K562 (cell line): Measurements from ENCODE around the gene TAPBPL. TPM values are rescaled to one million over a fixed set of nuclear protein-coding genes. Genes with fewer than 3 reads are reported as not detected.

Source experiments
- ATF2 ChIP-seq: sonication (generic); formaldehyde crosslinking; IDR thresholded peaks from 2 replicates; pipeline ENCODE4 v1.8.1; 2022; ENCODE audit warnings: missing genetic modification reagents
- GATAD2A ChIP-seq: fragments of 450-650 bp; IDR thresholded peaks from 2 replicates; pipeline ENCODE4 v1.6.1; 2017
- LEF1 ChIP-seq: fragments of 450-650 bp; IDR thresholded peaks from 2 replicates; pipeline ENCODE4 v1.6.1; 2016; ENCODE audit warnings: mild to moderate bottlenecking
- MYNN ChIP-seq, 2 experiments: sonication (generic); formaldehyde crosslinking in 1 of 2; IDR thresholded peaks; 2 replicates each; pipeline versions ENCODE4 v1.5.0 to v1.6.1; 2016 to 2020; ENCODE audit warnings: antibody characterized with exemption in 1 of 2, missing genetic modification reagents in 1 of 2
- NR0B1 ChIP-seq: fragments of 450-650 bp; IDR thresholded peaks from one replicate; pipeline ENCODE4 v1.6.1; 2018; ENCODE audit warnings: mild to moderate bottlenecking, moderate library complexity; ENCODE audit not compliant: partially characterized antibody
- POLR2AphosphoS2 ChIP-seq: IDR thresholded peaks from 2 replicates; pipeline ENCODE4 v1.6.1; 2012; ENCODE audit warnings: low read length, improper control_type of control experiment
- PRPF4 ChIP-seq: fragments of 200-400 bp; formaldehyde crosslinking; IDR thresholded peaks from one replicate; pipeline ENCODE4 v1.6.1; 2017; ENCODE audit warnings: low read length, low read depth, mild to moderate bottlenecking; ENCODE audit not compliant: insufficient read depth, poor library complexity, severe bottlenecking
- RBFOX2 ChIP-seq: fragments of 200-400 bp; formaldehyde crosslinking; IDR thresholded peaks from 2 replicates; pipeline ENCODE4 v1.6.1; 2017; ENCODE audit warnings: low read depth, mild to moderate bottlenecking, low read length, moderate library complexity
- SREBF1 ChIP-seq: fragments of 150-350 bp; IDR thresholded peaks from 2 replicates; pipeline ENCODE4 v1.6.1; 2014; ENCODE audit warnings: antibody characterized with exemption, low read depth, low read length, borderline replicate concordance
- U2AF1 ChIP-seq: fragments of 200-400 bp; formaldehyde crosslinking; optimal IDR thresholded peaks from 2 replicates; pipeline ENCODE3; 2017; ENCODE audit warnings: mild to moderate bottlenecking, low read depth, low read length, moderate library complexity
- ZNF282 ChIP-seq: sonication (generic); formaldehyde crosslinking; IDR thresholded peaks from 2 replicates; pipeline ENCODE4 v1.8.1; 2023; ENCODE audit warnings: missing genetic modification reagents
- ZNF695 ChIP-seq: fragments of 450-650 bp; formaldehyde crosslinking; IDR thresholded peaks from 2 replicates; pipeline ENCODE4 v1.4.0; 2020; ENCODE audit warnings: mild to moderate bottlenecking, moderate library complexity
- polyA plus RNA-seq, 8 experiments: library from polyadenylated mRNA; depleted of rRNA in 4 of 8; stranded (reverse) in 5 of 8; unstranded in 3 of 8; fragments of >200 nt; fragmentation: Nextera tagmentation in 2 of 8; fragmentation: Illumina TruSeq in 1 of 8; extraction: Ambion mirVana in 2 of 8; extraction: Trizol in 1 of 8; gene quantifications; 2 replicates each; pipeline versions ENCODE4 v1.2.1 to v1.2.3, GENCODE V29; 2011 to 2014; ENCODE audit warnings: inconsistent platforms in 1 of 8, missing spikeins in 1 of 8
- total RNA-seq, 7 experiments: library from RNA; depleted of rRNA in 6 of 7; stranded (reverse); fragments of >200 nt in 6 of 7; fragmentation: Illumina TruSeq in 2 of 7; extraction: Trizol in 2 of 7; gene quantifications; 2 replicates each; pipeline versions ENCODE4 v1.2.1 to v1.2.3, GENCODE V29; 2011 to 2021; ENCODE audit warnings: low replicate concordance in 1 of 7
- TF ChIP-seq, protein P1 (sequence below): fragments of 250-450 bp; sonication (Bioruptor Pico); IDR thresholded peaks from 2 replicates; pipeline ENCODE4 v1.4.0; 2020; ENCODE audit warnings: mild to moderate bottlenecking
- TF ChIP-seq, protein P2 (sequence below): sonication (generic); formaldehyde crosslinking; IDR thresholded peaks from 2 replicates; pipeline ENCODE4 v1.9.0; 2022; ENCODE audit warnings: mild to moderate bottlenecking, missing genetic modification reagents
- TF ChIP-seq, protein P3 (sequence below): fragments of 250-450 bp; sonication (Bioruptor Pico); IDR thresholded peaks from 2 replicates; pipeline ENCODE4 v1.5.1; 2021; ENCODE audit warnings: mild to moderate bottlenecking
- TF ChIP-seq, protein P4 (sequence below): fragments of 450-650 bp; IDR thresholded peaks from 2 replicates; pipeline ENCODE4 v1.6.1; 2014; ENCODE audit warnings: low read depth, mild to moderate bottlenecking, moderate library complexity, borderline replicate concordance
- TF ChIP-seq, protein P5 (sequence below): fragments of 200-800 bp; sonication (Bioruptor generic); IDR thresholded peaks from 2 replicates; pipeline ENCODE4 v1.6.1; 2017; ENCODE audit warnings: missing genetic modification characterization, missing compliant biosample characterization

TAPBPL gene
- total and polyA plus RNA-seq, 9 of the 15 experiments (the other 6 are each of a cell fraction or from before 2014, with no cell fraction given), result 0.29 to 1.6 (median 0.45) TPM

GRCh38 chr12:6451348-6452244 lies at the start of gene TAPBPL (continued):
- TF ChIP-seq, protein P1, sequence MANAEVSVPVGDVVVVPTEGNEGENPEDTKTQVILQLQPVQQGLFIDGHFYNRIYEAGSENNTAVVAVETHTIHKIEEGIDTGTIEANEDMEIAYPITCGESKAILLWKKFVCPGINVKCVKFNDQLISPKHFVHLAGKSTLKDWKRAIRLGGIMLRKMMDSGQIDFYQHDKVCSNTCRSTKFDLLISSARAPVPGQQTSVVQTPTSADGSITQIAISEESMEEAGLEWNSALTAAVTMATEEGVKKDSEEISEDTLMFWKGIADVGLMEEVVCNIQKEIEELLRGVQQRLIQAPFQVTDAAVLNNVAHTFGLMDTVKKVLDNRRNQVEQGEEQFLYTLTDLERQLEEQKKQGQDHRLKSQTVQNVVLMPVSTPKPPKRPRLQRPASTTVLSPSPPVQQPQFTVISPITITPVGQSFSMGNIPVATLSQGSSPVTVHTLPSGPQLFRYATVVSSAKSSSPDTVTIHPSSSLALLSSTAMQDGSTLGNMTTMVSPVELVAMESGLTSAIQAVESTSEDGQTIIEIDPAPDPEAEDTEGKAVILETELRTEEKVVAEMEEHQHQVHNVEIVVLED (CRISPR knock-in tag), result no peak
- TF ChIP-seq ATF2 (CRISPR knock-in tag), result no peak
- peak; percentile 58 for TF ChIP-seq RBFOX2
- TF ChIP-seq, protein P2, sequence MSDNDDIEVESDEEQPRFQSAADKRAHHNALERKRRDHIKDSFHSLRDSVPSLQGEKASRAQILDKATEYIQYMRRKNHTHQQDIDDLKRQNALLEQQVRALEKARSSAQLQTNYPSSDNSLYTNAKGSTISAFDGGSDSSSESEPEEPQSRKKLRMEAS (CRISPR knock-in tag), result no peak; the same call in 1 of the 2 replicates
- TF ChIP-seq MYNN (IDR thresholded peaks at IDR 0.05), result no peak
- TF ChIP-seq MYNN (CRISPR knock-in tag; IDR thresholded peaks at IDR 0.05), result no peak
- no peak for TF ChIP-seq NR0B1
- no peak for TF ChIP-seq SREBF1
- TF ChIP-seq, protein P3, sequence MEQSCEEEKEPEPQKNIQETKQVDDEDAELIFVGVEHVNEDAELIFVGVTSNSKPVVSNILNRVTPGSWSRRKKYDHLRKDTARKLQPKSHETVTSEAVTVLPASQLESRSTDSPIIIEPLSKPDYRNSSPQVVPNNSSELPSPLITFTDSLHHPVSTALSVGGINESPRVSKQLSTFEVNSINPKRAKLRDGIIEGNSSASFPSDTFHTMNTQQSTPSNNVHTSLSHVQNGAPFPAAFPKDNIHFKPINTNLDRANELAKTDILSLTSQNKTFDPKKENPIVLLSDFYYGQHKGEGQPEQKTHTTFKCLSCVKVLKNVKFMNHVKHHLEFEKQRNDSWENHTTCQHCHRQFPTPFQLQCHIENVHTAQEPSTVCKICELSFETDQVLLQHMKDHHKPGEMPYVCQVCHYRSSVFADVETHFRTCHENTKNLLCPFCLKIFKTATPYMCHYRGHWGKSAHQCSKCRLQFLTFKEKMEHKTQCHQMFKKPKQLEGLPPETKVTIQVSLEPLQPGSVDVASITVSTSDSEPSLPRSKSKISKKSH (CRISPR knock-in tag), result no peak
- TF ChIP-seq, protein P4, sequence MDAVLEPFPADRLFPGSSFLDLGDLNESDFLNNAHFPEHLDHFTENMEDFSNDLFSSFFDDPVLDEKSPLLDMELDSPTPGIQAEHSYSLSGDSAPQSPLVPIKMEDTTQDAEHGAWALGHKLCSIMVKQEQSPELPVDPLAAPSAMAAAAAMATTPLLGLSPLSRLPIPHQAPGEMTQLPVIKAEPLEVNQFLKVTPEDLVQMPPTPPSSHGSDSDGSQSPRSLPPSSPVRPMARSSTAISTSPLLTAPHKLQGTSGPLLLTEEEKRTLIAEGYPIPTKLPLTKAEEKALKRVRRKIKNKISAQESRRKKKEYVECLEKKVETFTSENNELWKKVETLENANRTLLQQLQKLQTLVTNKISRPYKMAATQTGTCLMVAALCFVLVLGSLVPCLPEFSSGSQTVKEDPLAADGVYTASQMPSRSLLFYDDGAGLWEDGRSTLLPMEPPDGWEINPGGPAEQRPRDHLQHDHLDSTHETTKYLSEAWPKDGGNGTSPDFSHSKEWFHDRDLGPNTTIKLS, result no peak
- TF ChIP-seq GATAD2A, result no peak
- no peak for TF ChIP-seq ZNF695 (CRISPR knock-in tag)
- TF ChIP-seq POLR2AphosphoS2, result no peak
- no peak for TF ChIP-seq ZNF282
- TF ChIP-seq LEF1, result no peak
- no peak for TF ChIP-seq U2AF1
- TF ChIP-seq, protein P5, sequence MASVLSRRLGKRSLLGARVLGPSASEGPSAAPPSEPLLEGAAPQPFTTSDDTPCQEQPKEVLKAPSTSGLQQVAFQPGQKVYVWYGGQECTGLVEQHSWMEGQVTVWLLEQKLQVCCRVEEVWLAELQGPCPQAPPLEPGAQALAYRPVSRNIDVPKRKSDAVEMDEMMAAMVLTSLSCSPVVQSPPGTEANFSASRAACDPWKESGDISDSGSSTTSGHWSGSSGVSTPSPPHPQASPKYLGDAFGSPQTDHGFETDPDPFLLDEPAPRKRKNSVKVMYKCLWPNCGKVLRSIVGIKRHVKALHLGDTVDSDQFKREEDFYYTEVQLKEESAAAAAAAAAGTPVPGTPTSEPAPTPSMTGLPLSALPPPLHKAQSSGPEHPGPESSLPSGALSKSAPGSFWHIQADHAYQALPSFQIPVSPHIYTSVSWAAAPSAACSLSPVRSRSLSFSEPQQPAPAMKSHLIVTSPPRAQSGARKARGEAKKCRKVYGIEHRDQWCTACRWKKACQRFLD (CRISPR knock-in tag), result peak; percentile 61; the same call in 1 of the 2 replicates
- TF ChIP-seq PRPF4, result no peak
